DOHH2 (cell line): ENCODE measurements around the gene SLC34A1.

Experiments used
- EZH2phosphoT487 ChIP-seq: fragments of 200-600 bp; sonication (generic); IDR thresholded peaks from 2 replicates; pipeline ENCODE4 v1.6.1; 2017; ENCODE audit warnings: borderline replicate concordance, mild to moderate bottlenecking, antibody characterized with exemption, low read length, moderate library complexity, mixed read lengths
- TF ChIP-seq, protein P1 (sequence below): fragments of 200-600 bp; sonication (generic); IDR thresholded peaks from one replicate; pipeline ENCODE4 v1.5.1; 2014; ENCODE audit warnings: antibody characterized with exemption, mild to moderate bottlenecking, low read depth, low read length; ENCODE audit not compliant: poor library complexity, severe bottlenecking

DNA sequence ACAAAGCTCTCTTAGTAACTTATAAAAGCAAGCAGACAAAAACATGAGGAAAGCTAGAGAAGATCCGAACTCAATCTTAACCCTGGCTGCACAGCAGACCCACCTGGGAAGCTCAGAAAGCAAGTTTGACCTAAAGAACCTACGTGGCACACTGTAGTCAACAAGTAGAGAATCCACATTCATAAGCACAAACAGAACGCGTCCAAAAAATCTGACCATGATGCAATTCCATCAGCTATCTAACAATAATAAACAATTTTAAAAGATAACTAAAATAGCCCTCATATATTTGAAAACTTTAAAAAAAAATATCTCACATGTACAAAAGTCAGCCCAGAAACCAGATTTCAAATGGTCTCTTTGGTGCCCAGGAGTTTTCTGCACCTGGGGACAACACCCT is 37.4 kb upstream of the SLC34A1 start:
- TF ChIP-seq, protein P1, sequence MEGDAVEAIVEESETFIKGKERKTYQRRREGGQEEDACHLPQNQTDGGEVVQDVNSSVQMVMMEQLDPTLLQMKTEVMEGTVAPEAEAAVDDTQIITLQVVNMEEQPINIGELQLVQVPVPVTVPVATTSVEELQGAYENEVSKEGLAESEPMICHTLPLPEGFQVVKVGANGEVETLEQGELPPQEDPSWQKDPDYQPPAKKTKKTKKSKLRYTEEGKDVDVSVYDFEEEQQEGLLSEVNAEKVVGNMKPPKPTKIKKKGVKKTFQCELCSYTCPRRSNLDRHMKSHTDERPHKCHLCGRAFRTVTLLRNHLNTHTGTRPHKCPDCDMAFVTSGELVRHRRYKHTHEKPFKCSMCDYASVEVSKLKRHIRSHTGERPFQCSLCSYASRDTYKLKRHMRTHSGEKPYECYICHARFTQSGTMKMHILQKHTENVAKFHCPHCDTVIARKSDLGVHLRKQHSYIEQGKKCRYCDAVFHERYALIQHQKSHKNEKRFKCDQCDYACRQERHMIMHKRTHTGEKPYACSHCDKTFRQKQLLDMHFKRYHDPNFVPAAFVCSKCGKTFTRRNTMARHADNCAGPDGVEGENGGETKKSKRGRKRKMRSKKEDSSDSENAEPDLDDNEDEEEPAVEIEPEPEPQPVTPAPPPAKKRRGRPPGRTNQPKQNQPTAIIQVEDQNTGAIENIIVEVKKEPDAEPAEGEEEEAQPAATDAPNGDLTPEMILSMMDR = no peak
- no peak for TF ChIP-seq EZH2phosphoT487
